Choroid plexus epithelial cell (primary cell): ENCODE data around the gene PDE9A.

Experiments used
- DNase-seq: peaks from one replicate; pipeline ENCODE4 v3.0.0-alpha.2; 2010; ENCODE audit warnings: low read depth
- H3K4me3 ChIP-seq: 2 replicates; pipeline ENCODE4 v1.5.1; 2011; ENCODE audit warnings: low read depth, mild to moderate bottlenecking, control low read depth, low read length, moderate library complexity
- CTCF ChIP-seq: conservative IDR thresholded peaks from 2 replicates; pipeline ENCODE4 v1.5.1; 2011; ENCODE audit warnings: low read depth, mild to moderate bottlenecking, control low read depth, inconsistent platforms, low read length, moderate library complexity

PDE9A gene

GRCh38 chr21:42663860-42664535 is 10.6 kb downstream of the PDE9A start:
- H3K4me3 ChIP-seq: no peak overlapping the region
- DNase-seq: no peak

GRCh38 chr21:42664614-42665013 is 11.2 kb downstream of the PDE9A start:
- no peak for TF ChIP-seq CTCF
- H3K4me3 ChIP-seq: no peak overlapping the region
- DNase-seq: no peak

More at GRCh38 chr21:42663860-42664535, 10.6 kb downstream of the PDE9A start:
- TF ChIP-seq CTCF: no peak

- H3K4me3 ChIP-seq: no peak overlapping the region
- no peak for TF ChIP-seq CTCF
- DNase-seq: no peak
Measured at GRCh38 chr21:42665026-42665425, 11.6 kb downstream of the PDE9A start.

GRCh38 chr21:42665484-42665883 is 12.1 kb downstream of the PDE9A start:
- TF ChIP-seq CTCF: no peak
- H3K4me3 ChIP-seq: no peak overlapping the region
- DNase-seq: no peak

- H3K4me3 ChIP-seq: no peak overlapping the region
- TF ChIP-seq CTCF: no peak
- DNase-seq: no peak
Measured at GRCh38 chr21:42666023-42666747, 12.8 kb downstream of the PDE9A start.

GRCh38 chr21:42666925-42667324 is 13.5 kb downstream of the PDE9A start:
- TF ChIP-seq CTCF: no peak
- no peak overlapping the region for H3K4me3 ChIP-seq
- DNase-seq: no peak
